ENCODE measurements around the gene PIEZO2. TPM values are rescaled to one million over a fixed set of nuclear protein-coding genes. Genes with fewer than 3 reads are reported as not detected.

Gene PIEZO2
- total and polyA plus RNA-seq, 7 donors = 0.03 to 0.64 (median 0.13) TPM

- H3K9me3 ChIP-seq = no peaks in the 10 kb centered on the region
- no peaks in the 10 kb centered on the region for H3K36me3 ChIP-seq (ENCODE audit: insufficient read depth in 1 of 2, low read depth in 1 of 2)
- DNase-seq = no peak
- intact Hi-C loops (cut with DNase I) = no loop called here
- WGBS, 3 donors = 20 to 35% (median 20%) methylated on average over 1 of the region's 1 CpG
- TF ChIP-seq CTCF (IDR thresholded peaks at IDR 0.05) = no peak
- H3K4me3 ChIP-seq = no peak overlapping the region
- H3K27me3 ChIP-seq (ENCODE audit: insufficient read depth in 3 of 3, low read length in 2 of 3) = no peaks in the 10 kb centered on the region
- H3K27ac ChIP-seq = no peak overlapping the region
- no peak for ATAC-seq
- peaks cover 4% of the 10 kb centered on the region for H3K4me1 ChIP-seq
Observed at GRCh38 chr18:10839421-10839820, 309.9 kb downstream of the PIEZO2 start.

DNA sequence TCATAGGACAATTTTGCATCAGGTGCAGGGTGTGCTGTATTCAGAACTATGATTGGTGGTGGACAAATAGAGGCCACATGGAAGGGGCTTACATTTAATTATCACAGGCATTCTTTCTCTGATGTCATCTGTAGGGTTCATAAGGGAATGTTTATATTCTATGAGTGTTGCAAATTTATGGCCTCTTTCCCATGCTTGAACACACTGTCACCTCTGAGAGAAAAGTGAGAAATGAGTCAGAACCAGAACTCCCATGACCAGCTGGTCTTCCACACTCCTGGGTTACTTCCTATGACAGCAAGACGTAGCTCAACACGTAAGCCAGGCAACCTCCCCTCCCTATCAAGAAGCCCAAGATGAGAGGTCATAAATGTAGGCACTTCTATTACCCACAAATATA is 310.8 kb downstream of the PIEZO2 start:
- intact Hi-C loops (cut with DNase I) = no loop called here
- ATAC-seq = no peak
- no peak for DNase-seq
- Histone ChIP-seq H3K4me3 (no peak overlapping the region), H3K36me3 (ENCODE audit: insufficient read depth in 1 of 2, low read depth in 1 of 2) (no peaks in the 10 kb centered on the region), H3K27me3 (ENCODE audit: insufficient read depth in 3 of 3, low read length in 2 of 3) (no peaks in the 10 kb centered on the region), H3K4me1 (peaks cover 2% of the 10 kb centered on the region), H3K27ac (no peak overlapping the region), H3K9me3 (no peaks in the 10 kb centered on the region)
- TF ChIP-seq CTCF (IDR thresholded peaks at IDR 0.05) = no peak
- WGBS, 3 donors = 83 to 92% (median 88%) methylated on average over 2 of the region's 2 CpGs

DNA sequence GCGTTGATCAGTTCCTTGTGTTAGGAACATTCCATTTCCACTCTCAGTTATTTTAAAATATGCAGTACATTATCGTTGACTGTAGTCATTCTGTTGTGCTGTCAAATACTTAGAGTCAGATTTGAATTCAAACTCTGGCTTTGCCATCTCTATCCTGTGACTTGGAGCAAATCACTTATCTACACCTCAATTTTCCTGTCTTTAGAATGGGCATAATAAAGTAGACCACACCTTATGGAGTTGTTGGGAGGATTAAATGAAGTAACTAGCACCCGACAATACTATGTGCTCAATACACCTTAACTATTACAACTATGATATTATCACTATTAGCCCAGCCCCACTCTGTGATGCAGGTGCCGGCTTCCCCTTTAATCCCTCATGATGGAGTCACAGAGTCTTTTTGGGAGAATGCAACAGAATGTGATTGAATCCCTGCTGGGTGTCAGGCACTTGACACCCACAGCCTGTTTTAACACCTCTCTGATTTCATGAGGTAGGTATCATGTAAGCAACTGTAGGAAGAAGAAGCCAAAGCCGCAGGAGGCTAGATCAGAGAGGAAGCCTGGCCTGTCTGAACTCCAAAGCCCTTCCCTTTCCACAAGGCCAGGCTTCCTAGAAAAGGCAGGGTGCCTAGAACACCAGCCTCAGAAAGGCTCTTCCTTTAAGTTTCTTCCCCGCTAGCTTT is 315.1 kb downstream of the PIEZO2 start:
- H3K4me3 ChIP-seq = no peak overlapping the region
- DNase-seq (no peak), ATAC-seq (no peak)
- no peaks in the 10 kb centered on the region for H3K9me3 ChIP-seq
- intact Hi-C loops (cut with DNase I) = no loop called here
- H3K36me3 ChIP-seq (ENCODE audit: insufficient read depth in 1 of 2, low read depth in 1 of 2) = no peaks in the 10 kb centered on the region
- H3K4me1 ChIP-seq = no peaks in the 10 kb centered on the region
- no peak overlapping the region for H3K27ac ChIP-seq
- no peak for TF ChIP-seq CTCF (IDR thresholded peaks at IDR 0.05)
- peaks cover 0 to under 1% (median 0%) of the 10 kb centered on the region in 3 donors for H3K27me3 ChIP-seq (ENCODE audit: insufficient read depth in 3 of 3, low read length in 2 of 3)
- 85 to 93% (median 89%) methylated on average over 6 of the region's 6 CpGs for WGBS, 3 donors

DNA sequence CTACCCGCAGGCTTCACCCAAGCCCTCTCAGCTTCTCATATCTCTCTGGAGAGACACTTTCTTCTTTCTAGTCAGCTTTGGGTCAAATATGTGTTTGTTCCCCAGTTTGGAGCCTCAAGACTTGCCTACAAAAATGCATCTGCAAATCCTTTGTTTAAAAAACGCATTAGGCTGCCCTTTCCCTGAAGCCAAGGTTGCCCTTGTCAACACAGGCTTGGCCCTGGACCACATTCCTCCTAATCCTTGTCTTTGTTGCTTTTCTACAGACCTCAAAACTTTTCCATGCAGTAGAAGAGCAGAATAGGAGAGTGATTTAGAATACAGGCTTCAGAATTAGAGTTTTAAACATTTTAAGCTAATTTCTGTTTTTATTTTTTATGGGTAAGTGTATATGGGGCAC is 315.7 kb downstream of the PIEZO2 start:
- no peak for TF ChIP-seq CTCF (IDR thresholded peaks at IDR 0.05)
- Histone ChIP-seq H3K4me3 (no peak overlapping the region), H3K4me1 (no peaks in the 10 kb centered on the region), H3K27ac (no peak overlapping the region), H3K9me3 (no peaks in the 10 kb centered on the region), H3K27me3 (ENCODE audit: insufficient read depth in 3 of 3, low read length in 2 of 3) (peaks cover 0 to 5% (median 0%) of the 10 kb centered on the region in 3 donors), H3K36me3 (ENCODE audit: insufficient read depth in 1 of 2, low read depth in 1 of 2) (no peaks in the 10 kb centered on the region)
- 56 to 63% (median 57%) methylated on average over 2 of the region's 2 CpGs for WGBS, 3 donors
- no peak for DNase-seq
- intact Hi-C loops (cut with DNase I) = no loop called here
- no peak for ATAC-seq

DNA sequence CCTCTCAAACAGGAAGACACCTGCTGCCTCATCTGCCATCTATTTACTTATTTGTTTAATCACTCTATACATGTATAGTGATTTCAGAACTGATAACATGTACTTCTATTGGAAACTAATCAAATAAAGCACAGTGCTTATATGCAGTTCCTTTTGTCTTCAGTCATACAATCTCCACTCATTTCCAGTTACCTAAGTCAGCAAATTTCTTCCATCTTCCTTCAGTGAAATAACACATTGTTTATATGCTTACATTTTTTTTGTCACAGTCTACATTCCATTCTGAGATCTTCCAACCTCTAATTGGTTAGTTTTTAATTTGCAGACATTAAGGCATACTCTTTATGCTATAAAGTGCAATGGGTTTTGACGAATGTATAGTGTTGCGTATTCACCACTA is 323.0 kb downstream of the PIEZO2 start:
- no peak overlapping the region for H3K27ac ChIP-seq
- no peaks in the 10 kb centered on the region for H3K36me3 ChIP-seq (ENCODE audit: insufficient read depth in 1 of 2, low read depth in 1 of 2)
- no peak overlapping the region for H3K4me3 ChIP-seq
- peaks cover 0 to 8% (median 0%) of the 10 kb centered on the region in 3 donors for H3K27me3 ChIP-seq (ENCODE audit: insufficient read depth in 3 of 3, low read length in 2 of 3)
- no peak for ATAC-seq
- DNase-seq = no peak
- H3K9me3 ChIP-seq = no peaks in the 10 kb centered on the region
- 93 to 97% (median 96%) methylated on average over 2 of the region's 2 CpGs for WGBS, 3 donors
- intact Hi-C loops (cut with DNase I) = no loop called here
- no peak for TF ChIP-seq CTCF (IDR thresholded peaks at IDR 0.05)
- no peaks in the 10 kb centered on the region for H3K4me1 ChIP-seq

Data from psoas muscle (tissue), 8 donors.